CD4-positive, alpha-beta T cell treated with Interleukin-10 for 1 hour (primary cell): ENCODE results near the gene CERS6.
"Not testable (repeated sequence)": the region's sequence is repeated elsewhere in the genome, so short reads cannot be mapped to it uniquely, and the experiment has no call there.

Experiments
- DNase-seq: peaks from one replicate; pipeline ENCODE4 v3.0.0-alpha.2; 2020

Gene CERS6

DNA sequence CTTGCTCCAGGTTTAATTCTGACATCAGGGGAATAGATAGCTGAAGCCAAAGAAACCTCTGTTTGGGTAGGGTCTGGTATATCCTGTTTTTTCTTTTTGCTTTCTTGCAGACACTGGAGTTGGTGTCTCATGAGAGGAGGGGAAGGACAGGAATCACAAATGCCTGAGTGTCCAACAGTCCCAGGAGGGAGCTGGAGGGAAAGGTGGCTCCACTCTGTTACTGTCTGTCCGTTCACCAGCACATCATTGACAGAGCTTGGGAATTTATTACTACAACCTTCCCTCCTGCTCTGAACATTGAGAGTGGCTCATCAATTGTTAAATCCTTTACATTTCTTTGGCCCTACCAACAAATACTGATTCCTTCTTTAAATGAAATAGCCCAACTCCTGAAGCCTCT, 194.1 kb downstream of the CERS6 start:
- DNase-seq = no peak

DNA sequence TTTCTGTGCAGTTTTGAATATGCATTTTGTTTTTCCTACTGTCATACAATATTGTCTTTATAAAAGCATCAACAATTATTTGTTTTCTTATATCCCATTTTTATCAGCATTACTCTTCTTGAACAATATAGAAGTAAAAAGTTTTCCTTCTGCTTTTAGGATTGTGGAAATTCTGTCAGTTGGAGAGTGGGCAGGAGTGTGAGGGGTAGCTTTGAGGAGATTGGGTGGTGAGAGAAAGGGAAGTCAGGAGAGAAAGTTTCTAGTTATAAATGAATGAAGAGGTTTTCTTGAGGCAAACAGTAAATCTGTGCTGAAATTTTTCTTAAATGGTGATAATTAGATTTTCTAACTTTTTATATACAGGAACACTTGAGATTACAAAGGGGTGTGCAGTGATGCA, 194.7 kb downstream of the CERS6 start:
- DNase-seq = no peak

DNA sequence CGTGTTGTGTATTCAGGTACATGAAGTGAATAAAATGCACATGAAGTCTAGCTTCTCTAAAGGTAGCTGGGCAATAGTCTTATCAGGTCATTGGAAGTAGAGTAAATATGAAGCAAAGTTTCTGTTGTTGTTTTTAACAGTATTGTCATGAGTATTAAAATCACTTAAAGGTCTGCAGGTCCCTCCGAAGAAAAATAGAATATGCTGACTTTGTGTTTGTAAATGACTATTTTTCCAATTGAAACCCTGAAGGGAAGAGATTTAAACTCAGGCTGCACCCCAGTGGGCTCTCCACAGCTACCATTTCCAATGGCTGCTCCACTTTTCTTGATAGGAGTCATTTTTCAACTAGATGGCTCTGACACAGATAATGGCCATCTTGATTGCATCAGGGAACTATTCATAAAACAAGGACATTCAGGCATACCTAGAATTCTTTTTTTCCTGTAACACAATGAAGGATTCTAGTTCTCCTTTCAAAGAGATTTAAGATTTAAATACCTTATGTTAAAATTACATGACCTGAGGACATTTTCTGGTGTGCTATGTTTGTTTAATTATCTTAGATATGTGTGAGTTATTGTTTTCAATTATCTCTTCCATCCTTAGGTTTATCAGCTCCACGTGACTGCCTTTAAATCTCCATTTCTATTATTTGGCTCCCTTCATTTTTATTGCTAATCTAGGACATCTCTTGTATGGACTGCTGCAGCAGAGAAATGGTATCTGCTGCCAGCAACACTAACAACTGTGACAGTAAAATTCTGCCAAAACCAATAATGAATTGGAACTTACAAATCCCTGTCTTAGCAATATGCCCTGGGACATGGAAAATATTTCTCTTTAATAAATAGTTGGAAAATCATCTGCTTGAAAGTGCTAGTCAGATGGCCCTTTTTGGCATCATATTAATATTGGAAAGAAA, 197.2 kb downstream of the CERS6 start:
- DNase-seq = no peak

DNA sequence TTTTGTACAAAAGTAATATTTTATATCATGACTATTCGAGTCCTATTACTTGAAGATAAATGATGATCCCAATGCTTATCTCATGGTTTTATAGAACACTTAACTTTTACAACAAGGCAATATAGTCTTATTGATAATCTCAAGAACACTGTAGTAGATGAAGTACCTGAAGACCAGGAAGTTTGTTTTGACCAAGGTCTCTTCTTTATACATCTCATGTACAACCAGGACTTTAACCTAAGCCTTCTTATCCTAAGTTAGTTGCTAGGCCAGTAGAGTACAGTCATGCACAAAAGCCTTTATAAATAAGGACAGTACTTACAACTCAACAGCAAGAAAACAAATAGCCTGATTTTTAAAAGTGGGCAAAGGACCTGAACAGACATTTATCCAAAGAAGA, 198.6 kb downstream of the CERS6 start:
- DNase-seq = no peak

DNA sequence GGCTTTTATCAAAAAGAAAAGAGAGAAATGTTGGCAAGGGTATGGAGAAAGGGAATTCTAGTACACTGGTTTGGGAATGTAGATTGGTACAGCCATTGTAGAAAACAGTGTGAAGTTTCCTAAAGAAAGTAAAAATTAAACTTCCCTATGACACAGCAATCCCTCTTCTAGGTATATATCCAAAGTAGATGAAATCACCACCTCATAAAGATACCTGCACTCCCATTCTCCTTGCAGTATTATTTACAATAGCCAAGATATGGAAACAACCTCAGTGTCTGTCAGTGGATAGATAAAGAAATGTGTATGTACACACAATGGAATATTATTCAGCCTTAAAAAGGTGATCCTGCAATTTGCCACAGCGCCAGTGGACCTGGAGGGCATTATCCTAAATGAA, 199.1 kb downstream of the CERS6 start:
- DNase-seq = no peak

DNA sequence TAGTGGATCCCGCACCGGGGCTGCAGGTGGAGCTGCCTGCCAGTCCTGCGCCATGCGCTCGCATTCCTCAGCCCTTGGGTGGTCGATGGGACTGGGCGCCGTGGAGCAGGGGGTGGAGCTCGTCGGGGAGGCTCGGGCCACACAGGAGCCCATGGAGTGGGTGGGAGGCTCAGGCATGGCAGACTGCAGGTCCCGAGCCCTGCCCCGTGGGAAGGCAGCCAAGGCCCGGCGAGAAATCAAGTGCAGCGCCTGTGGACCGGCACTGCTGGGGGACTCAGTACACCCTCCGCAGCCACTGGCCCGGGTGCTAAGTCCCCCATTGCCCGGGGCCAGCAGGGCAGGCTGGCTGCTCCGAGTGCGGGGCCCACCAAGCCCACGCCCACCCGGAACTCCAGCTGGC, 201.3 kb downstream of the CERS6 start:
- DNase-seq = not testable (repeated sequence)

DNA sequence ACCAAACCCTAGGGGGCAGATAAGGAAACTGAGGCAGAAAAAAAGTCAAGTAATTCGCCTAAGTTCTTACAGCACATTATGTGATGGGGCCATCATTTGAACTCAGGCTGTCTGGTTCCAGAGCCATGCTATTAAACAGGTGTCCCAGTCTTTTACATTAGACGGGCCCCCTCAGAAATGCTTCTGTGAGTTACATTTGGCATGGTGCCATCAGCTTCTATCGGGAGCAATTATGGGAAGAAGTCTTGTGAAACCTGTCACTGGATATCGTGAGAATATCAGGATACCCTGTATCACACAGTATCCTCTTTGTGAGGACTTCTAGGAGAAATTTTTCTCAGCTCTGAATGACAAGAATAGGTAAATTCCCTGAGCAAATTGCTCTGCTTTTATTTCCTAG, 202.6 kb downstream of the CERS6 start:
- no peak for DNase-seq

DNA sequence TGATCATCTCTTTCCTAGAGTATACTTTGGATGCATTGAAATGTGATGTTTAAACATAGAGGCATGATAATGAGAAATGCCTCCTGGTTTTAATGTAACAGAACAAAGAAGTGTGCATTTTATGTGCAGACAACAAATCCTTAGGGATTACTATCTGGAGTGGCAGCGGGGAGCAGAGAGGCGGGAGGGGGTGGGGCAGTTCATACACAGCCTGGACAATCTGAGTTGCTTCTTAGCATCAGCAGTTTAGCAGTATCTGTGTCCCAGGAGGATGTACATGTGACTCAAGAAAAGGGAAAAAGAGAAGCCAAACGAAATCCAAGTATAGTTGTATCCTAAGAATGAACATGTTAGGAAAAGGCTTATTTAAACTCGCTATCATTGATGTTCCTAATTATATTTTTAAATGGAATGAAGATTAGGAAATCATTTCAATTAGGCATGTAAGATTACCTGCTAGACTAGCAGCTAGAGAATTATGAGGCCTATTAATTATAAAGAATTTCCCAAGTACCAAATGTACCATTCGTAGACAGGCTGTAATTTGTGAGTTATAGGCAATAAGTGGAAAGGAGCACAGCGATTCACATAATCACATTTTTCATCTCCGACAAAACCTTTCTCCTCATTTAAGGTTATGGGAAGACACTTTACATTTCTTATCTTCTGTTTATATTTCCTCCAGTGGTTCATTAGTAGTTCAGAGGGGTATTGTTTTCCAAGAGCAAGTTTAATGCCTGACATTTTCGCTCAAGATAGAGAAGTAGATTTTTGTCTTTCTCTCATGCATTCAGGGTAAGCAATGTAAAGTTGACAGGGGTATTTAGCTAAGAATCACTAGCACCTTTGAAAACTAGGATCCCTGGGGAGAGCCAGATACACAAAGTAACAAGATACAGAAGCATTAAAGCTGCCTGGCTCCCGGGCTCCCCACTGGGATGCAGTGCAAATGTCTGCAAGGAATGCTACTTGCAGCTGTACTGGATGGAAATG, 205.1 kb downstream of the CERS6 start:
- DNase-seq = no peak

DNA sequence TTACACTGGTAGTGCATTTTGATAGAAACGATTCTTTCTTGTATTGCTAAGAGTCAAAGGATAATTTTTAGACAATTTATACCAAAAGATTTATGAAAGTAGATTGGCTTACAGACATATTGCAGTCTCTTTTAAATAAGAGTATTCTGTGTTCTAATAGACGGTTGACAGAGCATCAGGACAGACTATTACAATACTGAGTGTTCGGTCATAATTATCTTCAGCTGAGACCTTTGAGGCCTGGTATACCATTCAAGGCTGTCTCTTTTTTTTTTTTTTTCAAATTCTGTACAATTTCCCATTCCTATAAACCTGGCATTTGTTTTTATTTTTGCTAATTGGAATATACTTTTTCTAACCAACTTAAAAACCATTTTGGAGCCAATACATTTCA, 205.8 kb downstream of the CERS6 start:
- DNase-seq = no peak

DNA sequence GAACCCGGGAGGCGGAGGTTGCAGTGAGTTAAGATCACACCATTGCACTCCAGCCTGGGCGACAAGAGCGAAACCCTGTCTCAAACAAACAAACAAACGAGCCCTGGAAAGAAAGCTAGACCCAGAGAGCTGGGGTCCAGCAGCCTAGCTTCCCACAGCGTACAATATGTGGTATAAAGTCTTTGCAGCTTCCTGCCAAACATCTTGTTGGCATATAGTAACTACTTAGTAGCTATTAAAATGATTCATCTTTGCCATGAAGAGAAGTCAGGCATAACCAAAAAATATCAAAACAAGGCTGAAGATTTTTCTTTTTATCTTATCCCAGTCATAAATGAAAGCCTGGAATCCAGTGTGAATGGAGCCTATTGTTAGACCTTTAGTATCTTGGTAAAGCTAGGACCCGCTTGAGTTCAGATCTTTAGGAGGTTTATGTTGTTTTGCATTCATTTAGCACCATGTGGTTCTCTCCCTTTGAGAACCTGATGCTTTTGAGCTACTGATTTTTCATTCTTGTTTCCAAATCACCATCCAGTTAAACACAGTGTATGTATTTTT, 206.7 kb downstream of the CERS6 start:
- DNase-seq = no peak

DNA sequence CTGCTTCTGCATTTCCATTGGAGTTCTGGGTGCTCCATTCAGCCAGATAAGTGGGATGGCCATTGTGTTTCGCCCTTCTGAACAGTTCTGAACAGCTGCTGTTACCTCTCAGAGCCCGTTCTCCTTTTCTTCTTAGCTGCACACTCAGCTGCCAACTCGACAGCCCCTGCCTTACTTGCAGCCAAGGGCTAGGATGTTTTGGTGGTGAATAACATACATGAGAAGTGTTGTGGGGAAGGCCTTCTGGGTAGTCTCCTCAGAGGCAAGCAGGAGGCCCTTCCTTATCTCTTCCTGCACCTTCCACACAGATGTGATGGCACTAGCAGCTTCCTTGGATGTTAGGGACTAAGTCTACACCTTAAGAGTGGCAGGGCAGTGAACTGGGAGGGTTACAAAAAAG, 207.9 kb downstream of the CERS6 start:
- DNase-seq = no peak

DNA sequence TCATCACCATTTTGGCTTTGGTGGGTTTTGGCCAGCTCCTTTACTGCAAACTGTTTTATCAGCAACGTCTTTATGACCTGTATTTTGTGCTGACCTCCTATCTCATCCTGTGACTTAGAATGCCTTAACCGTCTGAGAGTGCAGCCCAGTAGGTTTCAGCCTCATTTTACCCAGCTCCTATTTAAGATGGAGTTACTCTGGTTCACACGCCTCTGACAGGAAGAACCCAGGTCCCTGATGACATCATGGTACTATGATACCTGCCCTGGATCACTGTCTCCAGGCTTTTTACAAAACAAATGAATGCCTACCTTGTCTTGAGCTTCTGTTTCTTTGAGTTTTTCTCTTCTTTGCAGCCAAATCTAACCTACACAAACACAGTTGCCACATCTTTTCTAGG, 208.6 kb downstream of the CERS6 start:
- not testable (repeated sequence) for DNase-seq

DNA sequence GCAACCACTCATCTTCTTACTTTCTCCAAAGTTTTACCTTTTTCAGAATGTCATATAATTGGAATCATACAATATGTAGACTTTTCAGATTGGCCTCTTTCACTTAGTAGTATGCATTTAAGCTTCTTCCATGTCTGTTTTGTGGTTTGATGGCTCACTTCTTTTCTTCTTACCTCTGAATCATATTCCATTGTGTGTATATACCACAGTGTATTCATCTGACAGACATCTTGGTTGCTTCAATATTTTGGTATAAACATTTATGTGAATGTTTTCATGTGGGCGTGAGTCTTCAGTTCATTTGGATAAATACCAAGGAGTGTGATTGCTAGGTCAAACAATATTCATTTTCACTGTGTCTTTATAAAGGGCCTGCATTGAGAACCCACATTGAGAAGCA, 210.3 kb downstream of the CERS6 start:
- DNase-seq = no peak

DNA sequence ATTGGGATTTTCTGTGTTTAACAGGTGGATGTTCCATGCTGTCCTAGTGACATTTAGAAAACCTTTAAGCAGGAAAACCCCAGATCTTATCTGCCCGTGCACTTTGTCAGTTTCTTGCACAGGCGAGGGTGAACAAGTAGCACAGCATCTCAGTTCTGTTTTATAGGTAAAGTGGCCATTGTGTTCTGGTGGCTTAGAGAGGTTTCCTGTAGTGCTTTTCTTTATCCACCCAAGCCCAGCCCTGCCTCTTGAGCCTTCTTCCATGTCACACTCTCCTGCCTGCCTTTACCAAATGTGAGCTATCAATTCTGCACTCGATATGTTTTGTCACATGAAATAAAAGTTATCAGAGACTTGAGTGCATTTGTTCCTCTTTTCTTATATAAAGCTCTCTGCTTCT, 211.1 kb downstream of the CERS6 start:
- DNase-seq = no peak

DNA sequence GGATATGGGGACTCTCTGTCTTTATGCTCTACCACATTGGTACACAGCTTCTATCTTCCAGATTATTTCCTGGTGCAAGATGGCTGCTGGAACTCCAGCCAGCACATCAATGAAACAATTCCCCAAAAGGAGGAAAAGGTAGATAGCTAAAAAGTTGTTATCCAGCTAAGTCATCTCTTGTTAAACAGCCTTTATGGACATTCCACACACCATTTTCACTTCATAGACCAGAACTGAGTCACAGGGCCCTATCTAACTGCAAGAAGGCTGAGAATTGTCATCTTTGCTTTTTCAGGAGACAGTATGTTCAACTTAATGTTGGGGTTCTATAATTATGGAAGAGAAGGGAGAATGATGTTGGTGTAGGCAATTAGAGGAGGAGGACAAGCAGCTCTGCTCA, 213.1 kb downstream of the CERS6 start:
- DNase-seq = no peak

DNA sequence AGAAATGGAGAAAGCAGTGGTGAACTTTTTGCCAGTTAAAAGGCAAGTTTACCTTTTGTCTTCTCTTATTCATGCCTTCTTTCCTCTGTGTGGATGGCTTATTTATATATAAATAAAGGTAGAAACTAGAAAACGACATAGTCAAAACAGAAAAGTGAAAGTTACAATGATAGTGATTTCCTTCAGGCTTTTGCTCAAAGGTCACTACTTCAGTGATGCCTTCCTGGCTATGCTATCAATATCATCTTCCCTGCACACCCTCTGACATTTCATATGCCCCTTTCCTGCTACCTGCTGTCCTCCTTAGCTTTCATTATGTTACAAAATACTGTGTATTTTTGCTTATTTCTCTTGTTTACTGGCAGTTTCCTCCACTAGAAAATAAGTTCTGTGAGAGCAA, 214.4 kb downstream of the CERS6 start:
- no peak for DNase-seq

DNA sequence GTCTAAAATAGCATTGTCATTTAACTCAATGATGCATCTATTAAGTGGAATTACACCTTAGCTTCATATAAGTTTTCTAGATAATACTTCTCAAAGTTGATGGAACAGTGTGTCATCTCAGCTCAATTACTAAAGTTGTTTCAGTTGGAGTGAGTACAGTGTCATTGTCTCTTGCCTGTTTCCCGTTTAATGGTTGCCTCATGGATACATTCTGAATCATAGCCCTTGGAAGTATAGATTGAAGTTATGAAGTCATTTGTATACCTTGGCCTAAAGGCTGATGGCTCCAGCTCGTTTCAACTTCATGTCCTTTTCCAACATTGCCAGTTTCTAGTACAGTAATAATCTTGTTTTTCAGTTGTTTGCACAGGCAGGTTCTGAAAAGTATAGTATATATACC, 215.9 kb downstream of the CERS6 start:
- no peak for DNase-seq

DNA sequence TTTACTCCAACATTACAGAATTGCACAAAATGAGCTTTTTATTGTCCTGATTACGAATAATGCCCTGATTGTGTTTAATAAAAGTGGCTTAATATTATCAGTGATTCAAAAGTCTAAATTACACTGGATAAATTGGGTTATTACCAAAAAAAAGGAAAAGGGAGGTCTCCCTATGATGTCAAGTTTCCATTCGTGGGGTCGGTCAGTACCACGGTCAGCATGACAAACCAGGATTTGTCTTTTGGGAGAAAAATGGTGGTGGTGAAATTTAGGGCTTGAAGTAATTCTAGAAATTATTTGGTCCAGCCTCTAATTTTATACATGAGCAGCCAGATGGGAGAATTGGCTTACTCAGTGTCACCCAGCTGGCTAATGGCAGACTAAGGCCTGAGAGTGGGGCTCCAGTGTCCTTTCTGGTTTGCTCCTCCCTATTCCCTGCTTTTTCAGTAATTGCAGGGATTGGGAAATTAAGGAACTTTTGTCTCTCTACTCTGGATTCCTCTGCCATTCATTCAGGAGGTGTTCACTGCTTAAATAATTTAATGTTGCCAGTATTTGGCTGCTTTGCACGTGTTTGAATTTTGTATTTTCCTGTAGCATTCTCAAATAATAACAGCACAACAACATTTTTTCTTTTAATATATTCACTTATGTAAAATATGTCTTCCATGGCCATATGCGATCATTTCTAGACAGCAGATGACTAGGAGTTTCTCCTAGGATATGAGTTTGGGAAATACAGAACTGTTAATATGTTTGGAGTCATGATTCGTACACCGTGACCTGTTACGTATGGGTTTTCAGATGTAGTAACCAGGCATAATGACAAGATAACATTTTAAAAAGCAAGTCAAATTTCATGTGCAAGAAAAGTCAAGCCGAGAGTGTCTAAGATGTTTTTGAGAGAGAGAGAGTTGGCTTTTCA, 217.5 kb downstream of the CERS6 start:
- DNase-seq = no peak

DNA sequence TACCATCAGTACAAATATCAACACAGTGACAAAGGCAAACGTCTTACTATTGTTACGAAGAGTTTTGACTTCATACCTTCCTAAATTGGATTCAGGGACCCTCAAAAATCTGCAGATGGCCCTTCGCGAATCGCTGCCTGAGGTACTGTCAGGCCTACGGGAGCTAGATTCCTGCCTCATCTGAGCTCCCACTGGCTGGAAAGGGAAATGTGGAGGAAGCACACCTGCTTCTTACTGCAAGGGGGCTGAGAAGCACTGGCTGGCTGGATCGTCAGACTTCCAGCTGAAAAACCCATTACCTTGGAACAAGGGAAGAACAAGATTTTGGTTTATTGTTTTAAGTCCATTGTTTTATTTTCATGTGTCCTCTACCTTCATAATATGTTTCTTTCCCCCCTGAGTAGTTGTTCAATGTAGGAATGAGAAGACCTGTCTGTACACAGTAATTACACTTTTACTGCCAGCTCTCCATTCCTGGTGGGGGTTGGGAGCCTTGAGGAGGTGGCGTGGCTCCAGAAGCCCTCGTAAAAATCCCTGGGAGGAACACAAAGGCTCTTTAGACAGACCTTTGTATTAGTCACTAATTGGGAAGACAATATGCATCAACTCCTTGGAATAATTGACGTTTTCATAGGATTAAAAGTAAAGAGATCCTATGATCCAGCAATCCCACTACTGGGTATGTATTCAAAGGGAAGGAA, 222.2 kb downstream of the CERS6 start:
- DNase-seq = no peak

DNA sequence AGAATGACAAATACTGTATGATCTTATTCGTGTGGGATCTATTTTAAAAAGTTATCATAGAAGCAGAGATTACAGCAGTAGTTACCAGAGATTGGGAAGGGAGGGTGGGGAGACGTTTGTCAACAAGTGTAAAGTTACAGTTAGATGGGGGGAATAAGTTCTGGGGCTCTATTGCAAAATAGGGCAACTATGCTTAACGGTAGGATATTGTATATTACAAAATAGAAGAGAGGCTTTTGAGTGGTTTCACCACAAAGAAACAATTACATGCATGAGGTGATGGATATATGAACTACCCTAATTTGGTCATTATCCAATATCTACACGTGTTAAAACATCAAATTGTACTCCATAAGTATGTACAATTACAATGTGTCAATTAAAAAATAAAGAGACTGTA, 223.0 kb downstream of the CERS6 start:
- no peak for DNase-seq

DNA sequence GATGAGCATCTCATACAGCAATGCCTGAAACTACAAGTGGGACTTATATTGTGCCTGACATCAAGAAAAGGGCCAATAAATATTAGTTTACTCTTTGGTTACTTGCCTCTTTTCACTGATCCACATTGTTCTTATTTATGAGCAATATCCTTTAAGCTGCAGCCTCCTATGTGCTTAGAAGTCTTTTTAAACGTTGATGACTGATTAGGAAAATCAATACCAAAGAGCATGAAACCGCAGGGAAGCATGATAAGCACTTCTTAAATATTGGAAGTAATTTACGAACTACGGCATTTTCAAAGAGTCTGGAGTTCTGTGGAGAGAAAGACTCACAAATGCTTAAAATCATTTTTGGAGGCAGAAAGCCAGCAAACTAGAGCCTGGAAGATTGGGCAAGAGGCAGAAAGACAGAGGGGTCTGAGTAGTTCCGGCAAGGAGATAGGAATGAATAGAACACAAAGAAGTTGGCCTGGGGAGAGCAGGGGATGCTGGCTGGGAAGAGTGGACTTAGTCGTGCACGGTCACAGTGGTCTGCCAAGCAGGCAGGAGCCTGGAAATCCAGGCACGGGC, 223.8 kb downstream of the CERS6 start:
- no peak for DNase-seq
